NCI-H2227 (cell line): ENCODE measurements around the gene UNG.
"Not testable (repeated sequence)": the region's sequence is repeated elsewhere in the genome, so short reads cannot be mapped to it uniquely, and the experiment has no call there.

Experiments
- DNase-seq: peaks from one replicate; lab custom pipeline; 2025; ENCODE audit not compliant: unreplicated experiment; lab: John Stamatoyannopoulos, UW

UNG gene

DNA sequence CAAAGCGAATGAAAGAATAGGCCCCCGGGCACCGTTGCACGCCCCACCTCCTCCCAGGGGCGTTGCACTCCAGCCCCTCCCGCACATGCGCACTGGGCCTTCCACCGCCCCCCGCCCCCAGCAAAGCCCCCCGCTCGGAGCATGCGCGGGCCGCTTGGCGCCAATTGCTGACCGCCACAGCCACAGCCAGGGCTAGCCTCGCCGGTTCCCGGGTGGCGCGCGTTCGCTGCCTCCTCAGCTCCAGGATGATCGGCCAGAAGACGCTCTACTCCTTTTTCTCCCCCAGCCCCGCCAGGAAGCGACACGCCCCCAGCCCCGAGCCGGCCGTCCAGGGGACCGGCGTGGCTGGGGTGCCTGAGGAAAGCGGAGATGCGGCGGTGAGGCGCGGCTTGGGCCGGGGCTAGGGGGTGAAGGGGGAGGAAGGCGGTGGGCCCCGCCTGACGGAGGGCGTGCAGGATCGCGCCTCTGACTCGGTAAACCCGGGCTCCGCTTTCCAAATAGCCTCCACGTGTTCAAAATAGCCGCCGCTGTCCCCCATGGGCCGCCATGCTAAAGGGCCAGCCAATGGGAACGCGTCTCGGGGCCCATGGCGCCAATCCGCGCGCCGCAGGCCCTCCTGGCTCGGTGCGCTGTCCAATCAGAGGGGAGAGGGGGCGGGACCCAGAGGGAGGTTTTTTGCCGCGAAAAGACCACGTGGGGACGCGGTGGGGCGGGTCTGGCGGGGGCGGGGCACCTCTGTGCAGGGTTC is at the start of gene UNG:
Gene UNG (plus strand): TSS at position 163 of the 748 bp plus-strand sequence. CDS start 83 bp downstream, at position 246.
- DNase-seq, result peak; percentile 98

GRCh38 chr12:109048706-109049105 is 48.7 kb upstream of the UNG start:
- not testable (repeated sequence) for DNase-seq

GRCh38 chr12:109049794-109050193 is 47.6 kb upstream of the UNG start:
- DNase-seq, result not testable (repeated sequence)

DNA sequence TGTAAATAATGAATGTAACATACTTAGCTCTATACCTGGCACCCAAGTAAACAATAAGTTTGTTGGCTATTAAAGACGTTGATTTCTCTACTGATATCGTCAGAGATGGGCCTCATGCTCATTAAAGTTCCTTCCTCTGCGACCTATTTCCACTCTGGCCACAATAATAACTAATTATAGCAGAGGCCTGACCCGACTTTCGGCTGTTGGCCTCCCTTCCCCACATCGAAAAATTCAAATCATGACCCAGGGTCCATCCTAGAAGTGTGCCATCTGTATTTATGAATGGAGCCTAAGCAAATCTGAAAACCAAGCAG is 45.3 kb upstream of the UNG start:
- no peak for DNase-seq

GRCh38 chr12:109052414-109053323 is 44.7 kb upstream of the UNG start, which contains the start of gene USP30:
TSS of gene USP30 (plus strand) at chr12:109052576. CDS start at chr12:109052679, 103 bp downstream.
- peak; percentile 93 for DNase-seq

- DNase-seq, result no peak
Measured at GRCh38 chr12:109053382-109054123, 43.8 kb upstream of the UNG start.

DNA sequence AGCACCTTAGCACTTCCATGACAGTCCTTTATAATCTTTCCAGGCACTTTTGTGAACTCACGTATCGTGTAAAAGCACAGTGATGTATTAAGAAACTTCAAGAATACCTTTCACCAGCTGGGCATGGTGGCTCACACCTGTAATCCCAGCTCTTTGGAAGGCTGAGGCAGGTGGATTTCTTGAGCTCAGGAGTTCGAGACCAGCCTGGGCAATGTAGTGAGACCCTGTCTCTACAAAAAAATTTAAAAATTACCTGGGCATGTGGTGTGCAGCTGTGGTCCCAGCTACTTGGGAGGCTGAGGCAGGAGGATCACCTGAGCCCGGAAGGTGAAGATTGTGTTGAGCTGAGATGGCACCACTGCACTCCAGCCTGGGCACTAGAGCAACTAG is 43.3 kb upstream of the UNG start:
- DNase-seq, result not testable (repeated sequence)

DNA sequence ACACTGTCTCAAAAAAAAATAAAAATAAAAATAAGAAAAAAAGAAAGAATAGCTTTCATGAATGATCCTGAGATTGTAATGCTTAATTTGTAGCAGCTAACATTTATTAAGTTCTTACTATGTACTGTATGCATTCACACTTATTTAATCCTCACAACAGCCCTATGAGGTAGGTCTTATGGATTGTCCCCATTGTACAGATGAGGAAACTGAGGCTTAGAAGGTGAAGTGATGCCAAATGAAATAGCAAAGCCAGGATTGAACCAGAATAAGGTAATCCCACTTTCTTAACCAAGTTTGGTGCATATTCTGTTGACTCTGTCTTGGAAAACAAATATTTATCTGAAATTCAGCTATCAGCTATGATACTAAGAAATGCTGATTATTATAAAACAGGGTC is 42.9 kb upstream of the UNG start:
- no peak for DNase-seq

DNA sequence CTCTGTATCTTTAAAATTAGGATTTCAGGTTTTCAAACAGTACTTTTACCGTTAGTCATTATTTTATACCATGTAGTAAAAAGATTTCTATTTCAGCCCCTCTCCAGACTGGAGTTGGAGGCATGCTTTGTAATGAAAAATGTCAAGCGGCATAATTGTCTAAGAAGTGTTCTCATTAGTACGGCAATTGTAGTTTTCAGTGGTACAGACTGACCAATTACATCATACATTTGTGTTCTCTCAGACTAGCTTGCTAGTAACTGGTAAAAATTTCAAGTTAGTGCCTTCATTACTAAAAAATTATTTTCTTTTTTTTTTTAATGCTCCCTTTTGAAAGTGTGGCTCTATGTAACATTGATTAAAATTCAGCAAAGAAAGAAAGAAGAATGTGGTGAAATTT is 40.5 kb upstream of the UNG start:
- DNase-seq, result no peak

DNA sequence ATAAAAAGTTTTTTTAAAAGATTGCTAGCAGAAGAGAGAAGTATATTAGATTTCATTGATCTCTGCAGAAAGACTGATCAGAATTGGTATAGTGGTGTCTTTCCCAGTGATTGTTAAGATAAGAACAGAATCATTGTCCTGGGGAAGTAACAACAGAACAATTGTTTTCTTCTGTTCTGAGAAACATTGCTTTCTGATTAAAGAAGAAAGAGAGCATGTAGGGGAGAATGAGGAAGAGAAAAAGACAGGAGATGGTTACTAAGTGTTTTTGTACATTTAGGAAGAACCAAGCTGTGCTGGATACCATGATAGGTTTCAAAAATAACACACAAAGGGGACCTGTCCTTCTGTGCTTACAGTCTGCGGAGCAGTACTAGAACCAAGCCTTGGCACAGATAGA is 40.0 kb upstream of the UNG start:
- no peak for DNase-seq

DNA sequence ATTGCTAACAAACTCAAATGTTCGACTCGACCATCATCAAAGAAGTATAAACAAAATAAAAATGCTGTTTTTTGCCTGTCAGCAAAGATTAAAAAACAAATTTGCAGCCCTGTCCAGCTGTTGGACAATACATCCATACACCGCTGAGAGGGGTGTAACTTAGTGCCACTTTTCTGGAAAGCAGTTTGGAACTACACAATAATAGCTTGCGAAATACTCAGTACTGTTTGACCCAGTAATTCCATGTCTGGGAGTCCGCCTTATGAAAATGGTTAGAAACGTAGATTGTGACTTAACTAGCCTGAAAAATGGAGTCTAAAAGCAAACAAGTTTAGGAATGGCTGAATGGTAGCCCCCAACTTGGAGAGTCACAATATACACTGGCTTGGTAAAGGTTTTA is 38.6 kb upstream of the UNG start:
- DNase-seq, result no peak

- no peak for DNase-seq
Measured at GRCh38 chr12:109064143-109064542, 33.3 kb upstream of the UNG start.

DNA sequence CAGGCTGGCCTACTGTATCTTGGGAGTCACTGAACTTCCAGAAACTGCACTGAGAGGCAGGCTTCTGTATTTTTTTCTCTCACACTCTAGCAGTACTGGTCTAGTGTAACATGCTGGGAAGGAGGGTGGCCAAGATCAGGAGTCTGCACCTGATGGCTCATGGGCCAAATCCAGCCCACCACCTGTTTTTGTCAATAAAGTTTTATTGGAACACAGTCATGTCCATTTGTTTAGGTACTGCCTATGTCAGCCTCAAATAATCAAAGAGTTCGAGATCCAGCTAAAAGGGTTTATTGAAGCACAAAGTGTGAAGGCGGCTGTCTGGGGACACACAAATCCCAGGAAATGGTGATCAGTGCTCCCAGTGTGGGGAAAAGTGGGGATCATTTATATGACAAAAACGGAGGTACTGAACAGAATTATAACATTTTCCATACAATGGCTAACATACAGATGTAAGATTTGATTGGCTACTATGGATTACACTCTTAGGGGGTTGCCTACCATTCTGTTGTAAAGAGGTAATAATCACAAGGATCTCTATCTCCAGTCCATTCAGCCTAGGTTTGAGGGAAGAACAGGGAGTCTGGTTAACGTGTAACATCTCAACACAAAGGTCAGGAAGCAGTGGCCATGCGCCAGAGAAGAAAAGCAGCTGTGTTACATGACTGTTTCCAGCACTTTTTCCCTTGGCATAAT is 32.1 kb upstream of the UNG start:
- DNase-seq, result no peak

DNA sequence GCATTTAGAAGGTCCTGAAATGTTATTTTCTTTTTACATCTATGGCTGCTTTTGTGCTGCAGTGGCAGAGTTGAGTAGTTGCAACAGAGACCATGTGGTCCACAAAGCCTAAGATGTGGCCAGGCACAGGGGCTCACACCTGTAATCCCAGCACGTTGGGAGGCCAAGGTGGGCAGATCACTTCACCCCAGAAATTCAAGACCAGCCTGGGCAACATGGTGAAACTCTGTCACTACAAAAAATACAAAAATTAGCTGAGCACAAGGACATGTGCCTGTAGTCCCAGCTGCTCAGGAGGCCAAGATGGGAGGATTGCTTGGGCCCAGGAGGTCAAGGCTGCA is 31.6 kb upstream of the UNG start:
- no peak for DNase-seq

GRCh38 chr12:109069307-109070271 is 27.8 kb upstream of the UNG start:
- peak; percentile 53 for DNase-seq

GRCh38 chr12:109074866-109075265 is 22.5 kb upstream of the UNG start:
- DNase-seq, result no peak

DNA sequence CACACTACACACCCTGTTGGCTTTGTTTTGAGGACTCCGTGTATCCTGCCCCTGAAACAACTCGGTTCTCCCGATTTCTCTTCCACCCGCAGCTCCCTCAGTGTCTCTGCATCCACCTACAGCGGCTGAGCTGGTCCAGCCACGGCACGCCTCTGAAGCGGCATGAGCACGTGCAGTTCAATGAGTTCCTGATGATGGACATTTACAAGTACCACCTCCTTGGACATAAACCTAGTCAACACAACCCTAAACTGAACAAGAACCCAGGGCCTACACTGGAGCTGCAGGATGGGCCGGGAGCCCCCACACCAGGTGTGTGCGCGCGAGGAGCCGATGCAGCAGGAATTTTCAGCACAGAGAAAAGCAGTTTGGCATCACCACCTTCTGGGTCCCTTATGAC is 14.6 kb upstream of the UNG start:
- no peak for DNase-seq

DNA sequence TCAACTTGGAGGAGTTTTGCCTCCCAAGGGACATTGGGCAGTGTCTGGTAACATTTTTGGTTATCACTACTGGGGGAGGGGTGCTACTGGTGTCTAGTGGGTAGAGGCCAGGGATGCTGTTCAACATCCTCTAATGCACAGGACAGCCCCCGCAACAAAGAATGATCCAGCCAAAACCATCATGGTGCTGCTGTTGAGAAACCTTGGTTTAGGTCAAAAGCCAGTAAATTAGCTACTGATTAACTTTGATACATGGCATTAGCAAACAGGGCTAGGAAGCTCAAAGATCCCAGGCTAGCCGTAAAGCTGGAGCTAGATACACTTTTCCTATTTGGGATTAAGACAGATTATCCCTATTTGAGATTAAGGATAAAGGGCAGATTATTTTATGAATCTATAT is 13.0 kb upstream of the UNG start:
- no peak for DNase-seq

DNA sequence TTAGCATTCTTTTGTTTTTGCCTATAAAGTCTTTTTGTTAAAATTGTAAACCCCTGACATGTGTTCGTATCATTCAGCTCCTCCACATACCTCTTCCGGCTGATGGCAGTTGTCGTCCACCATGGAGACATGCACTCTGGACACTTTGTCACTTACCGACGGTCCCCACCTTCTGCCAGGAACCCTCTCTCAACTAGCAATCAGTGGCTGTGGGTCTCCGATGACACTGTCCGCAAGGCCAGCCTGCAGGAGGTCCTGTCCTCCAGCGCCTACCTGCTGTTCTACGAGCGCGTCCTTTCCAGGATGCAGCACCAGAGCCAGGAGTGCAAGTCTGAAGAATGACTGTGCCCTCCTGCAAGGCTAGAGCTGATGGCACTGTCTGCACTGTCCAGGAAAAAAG is 11.8 kb upstream of the UNG start:
- no peak for DNase-seq

GRCh38 chr12:109087250-109087649 is 10.1 kb upstream of the UNG start:
- no peak for DNase-seq
